ENCODE data around the gene DBF4B. TPM values are rescaled to one million over a fixed set of nuclear protein-coding genes. Genes with fewer than 3 reads are reported as not detected.

The DBF4B gene
- total and polyA plus RNA-seq, 4 donors = 0.44 to 4.5 (median 1.0) TPM

DNA sequence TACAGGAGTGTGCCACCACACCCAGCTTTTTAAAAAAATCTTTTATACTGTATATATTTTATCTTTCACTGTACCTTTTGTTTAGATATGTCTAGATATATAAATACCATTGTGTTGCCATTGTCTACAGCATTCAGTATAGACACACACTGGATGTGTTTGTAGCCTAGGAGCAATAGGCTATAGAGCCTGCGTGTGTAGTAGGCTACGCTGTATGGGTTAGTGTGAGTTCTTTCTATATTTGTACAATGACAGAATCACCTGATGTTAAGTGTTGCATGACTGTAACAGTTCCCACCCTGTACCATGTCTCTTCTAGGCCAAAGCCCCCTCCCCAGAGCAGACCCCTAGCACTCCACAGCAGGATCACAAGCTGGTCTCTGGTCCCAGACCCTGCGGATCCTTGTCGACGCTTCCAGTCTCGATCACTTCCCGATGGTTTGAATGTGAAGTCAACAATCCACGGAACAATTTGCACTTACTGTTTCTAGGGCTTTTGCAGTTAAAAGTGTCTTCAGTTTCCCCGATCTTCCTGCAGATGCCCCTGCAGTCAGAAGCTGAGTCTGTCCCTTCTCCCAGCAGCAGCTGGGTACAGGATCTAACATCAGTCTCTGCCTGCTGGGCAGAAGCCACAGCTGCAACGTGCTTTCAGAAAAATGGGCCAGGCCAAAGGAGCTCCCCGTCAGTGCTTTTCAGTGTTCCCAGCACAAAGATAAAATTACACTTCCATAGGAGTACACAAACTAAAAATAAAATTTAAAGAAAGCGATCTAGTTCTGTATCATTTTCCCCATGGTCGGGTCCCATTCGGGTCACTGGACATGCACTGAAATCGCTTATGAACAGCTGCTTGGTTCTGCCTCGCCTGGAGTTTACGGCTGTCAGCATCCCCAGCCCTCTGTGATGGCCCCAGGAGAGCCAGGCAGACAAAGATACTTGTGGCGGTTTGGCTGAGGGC is 85.7 kb downstream of the DBF4B start (continued):
- TF ChIP-seq RAD21 (IDR thresholded peaks at IDR 0.05) = no peak

DNA sequence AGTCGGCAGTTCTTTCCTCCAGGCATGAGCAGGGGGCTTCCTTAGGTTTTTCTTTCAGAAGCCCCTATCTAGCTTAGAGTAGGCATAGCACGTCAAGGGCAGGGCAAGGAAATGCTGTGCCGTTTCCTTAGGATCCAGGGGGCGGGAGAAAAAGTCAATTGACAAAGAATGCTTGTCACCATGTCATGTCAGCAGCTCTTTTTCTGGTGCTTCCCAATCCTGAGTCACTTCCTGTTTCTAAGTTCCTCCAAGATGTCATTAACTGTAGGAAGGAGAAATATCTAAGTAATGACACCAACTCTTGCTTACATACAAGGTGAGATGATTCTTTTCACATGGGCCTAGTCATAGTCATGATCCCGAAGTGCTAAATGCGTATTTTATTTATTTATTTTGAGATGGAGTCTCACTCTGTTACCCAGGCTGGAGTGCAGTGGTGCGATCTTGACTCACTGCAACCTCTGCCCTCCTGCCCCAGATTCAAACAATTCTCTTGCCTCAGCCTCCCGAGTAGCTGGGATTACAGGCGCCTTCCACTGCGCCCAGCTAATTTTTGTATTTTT is 86.5 kb downstream of the DBF4B start:
- H3K4me3 ChIP-seq (ENCODE audit: low read depth in 1 of 3, low read length in 3 of 3) = no peak overlapping the region
- no peak for TF ChIP-seq SP1 (IDR thresholded peaks at IDR 0.05)
- TF ChIP-seq FOXA1 (IDR thresholded peaks at IDR 0.05) = no peak
- TF ChIP-seq GABPA (IDR thresholded peaks at IDR 0.05 in 1 of 2, conservative IDR thresholded peaks at IDR 0.05 in 1 of 2) = peak; percentile 31 to 61
- no peak for TF ChIP-seq RXRA (IDR thresholded peaks at IDR 0.05)
- TF ChIP-seq, protein P1, sequence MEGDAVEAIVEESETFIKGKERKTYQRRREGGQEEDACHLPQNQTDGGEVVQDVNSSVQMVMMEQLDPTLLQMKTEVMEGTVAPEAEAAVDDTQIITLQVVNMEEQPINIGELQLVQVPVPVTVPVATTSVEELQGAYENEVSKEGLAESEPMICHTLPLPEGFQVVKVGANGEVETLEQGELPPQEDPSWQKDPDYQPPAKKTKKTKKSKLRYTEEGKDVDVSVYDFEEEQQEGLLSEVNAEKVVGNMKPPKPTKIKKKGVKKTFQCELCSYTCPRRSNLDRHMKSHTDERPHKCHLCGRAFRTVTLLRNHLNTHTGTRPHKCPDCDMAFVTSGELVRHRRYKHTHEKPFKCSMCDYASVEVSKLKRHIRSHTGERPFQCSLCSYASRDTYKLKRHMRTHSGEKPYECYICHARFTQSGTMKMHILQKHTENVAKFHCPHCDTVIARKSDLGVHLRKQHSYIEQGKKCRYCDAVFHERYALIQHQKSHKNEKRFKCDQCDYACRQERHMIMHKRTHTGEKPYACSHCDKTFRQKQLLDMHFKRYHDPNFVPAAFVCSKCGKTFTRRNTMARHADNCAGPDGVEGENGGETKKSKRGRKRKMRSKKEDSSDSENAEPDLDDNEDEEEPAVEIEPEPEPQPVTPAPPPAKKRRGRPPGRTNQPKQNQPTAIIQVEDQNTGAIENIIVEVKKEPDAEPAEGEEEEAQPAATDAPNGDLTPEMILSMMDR (IDR thresholded peaks at IDR 0.05; ENCODE audit: low read depth, low read length, missing input control) = no peak
- TF ChIP-seq JUND (IDR thresholded peaks at IDR 0.05) = no peak
- TF ChIP-seq, protein P2, sequence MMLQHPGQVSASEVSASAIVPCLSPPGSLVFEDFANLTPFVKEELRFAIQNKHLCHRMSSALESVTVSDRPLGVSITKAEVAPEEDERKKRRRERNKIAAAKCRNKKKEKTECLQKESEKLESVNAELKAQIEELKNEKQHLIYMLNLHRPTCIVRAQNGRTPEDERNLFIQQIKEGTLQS (IDR thresholded peaks at IDR 0.05) = no peak
- DNase-seq (ENCODE audit: low spot score) = no peak
- peaks cover 0 to 9% (median 0%) of the 10 kb centered on the region in 4 donors for H3K4me1 ChIP-seq (ENCODE audit: control insufficient read depth in 4 of 4, insufficient read depth in 4 of 4, low read length in 3 of 4)
- WGBS = 57% methylated on average over 10 of the region's 10 CpGs
- no peaks in the 10 kb centered on the region for H3K36me3 ChIP-seq (ENCODE audit: control insufficient read depth in 4 of 4, insufficient read depth in 3 of 4, low read depth in 1 of 4, low read length in 3 of 4)
- peak overlapping the region; percentile 47 to 53 for H3K27ac ChIP-seq (ENCODE audit: low read depth in 1 of 2, low read length in 2 of 2)
- no peak overlapping the region for H3K9ac ChIP-seq (ENCODE audit: low read depth in 1 of 2, low read length in 2 of 2)
- H3K9me3 ChIP-seq (ENCODE audit: control insufficient read depth in 4 of 4, low read length in 3 of 4) = no peaks in the 10 kb centered on the region
- H3K27me3 ChIP-seq (ENCODE audit: control insufficient read depth in 4 of 4, insufficient read depth in 4 of 4, low read length in 3 of 4) = no peaks in the 10 kb centered on the region

DNA sequence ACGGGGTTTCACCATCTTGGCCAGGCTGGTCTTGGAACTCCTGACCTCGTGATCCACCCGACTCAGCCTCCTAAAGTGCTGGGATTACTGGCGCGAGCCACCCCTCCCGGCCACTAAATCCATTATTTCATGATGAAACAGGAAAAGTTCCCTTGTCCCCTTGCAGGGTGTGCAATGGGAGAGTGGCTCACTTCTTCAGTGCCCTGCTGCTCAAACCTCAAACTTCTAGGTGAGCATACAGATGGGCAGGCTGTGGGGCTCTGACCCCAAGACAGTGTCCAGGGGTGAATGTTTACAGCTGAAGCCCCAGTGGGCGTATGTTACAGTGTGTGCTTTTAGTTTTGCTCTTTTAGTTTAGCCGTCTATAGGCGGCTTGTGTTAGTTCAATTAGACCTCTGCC is 87.0 kb downstream of the DBF4B start:
- DNase-seq (ENCODE audit: low spot score) = no peak
- H3K9ac ChIP-seq (ENCODE audit: low read depth in 1 of 2, low read length in 2 of 2) = no peak overlapping the region
- TF ChIP-seq FOXA2 (IDR thresholded peaks at IDR 0.05) (no peak), RAD21 (IDR thresholded peaks at IDR 0.05) (no peak), RXRA (IDR thresholded peaks at IDR 0.05) (no peak), JUND (IDR thresholded peaks at IDR 0.05) (no peak), HNF4A (conservative IDR thresholded peaks at IDR 0.05) (no peak), EGR1 (IDR thresholded peaks at IDR 0.05; ENCODE audit: low read depth in 2 of 2) (no peak), YY1 (IDR thresholded peaks at IDR 0.05) (no peak), GABPA (IDR thresholded peaks at IDR 0.05 in 1 of 2, conservative IDR thresholded peaks at IDR 0.05 in 1 of 2) (no peak), FOXA1 (IDR thresholded peaks at IDR 0.05) (no peak), TAF1 (conservative IDR thresholded peaks at IDR 0.05) (no peak), NR2F2 (IDR thresholded peaks at IDR 0.05) (no peak), SP1 (IDR thresholded peaks at IDR 0.05) (no peak)
- TF ChIP-seq, protein P3, sequence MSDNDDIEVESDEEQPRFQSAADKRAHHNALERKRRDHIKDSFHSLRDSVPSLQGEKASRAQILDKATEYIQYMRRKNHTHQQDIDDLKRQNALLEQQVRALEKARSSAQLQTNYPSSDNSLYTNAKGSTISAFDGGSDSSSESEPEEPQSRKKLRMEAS (IDR thresholded peaks at IDR 0.05) = no peak
- TF ChIP-seq, protein P4, sequence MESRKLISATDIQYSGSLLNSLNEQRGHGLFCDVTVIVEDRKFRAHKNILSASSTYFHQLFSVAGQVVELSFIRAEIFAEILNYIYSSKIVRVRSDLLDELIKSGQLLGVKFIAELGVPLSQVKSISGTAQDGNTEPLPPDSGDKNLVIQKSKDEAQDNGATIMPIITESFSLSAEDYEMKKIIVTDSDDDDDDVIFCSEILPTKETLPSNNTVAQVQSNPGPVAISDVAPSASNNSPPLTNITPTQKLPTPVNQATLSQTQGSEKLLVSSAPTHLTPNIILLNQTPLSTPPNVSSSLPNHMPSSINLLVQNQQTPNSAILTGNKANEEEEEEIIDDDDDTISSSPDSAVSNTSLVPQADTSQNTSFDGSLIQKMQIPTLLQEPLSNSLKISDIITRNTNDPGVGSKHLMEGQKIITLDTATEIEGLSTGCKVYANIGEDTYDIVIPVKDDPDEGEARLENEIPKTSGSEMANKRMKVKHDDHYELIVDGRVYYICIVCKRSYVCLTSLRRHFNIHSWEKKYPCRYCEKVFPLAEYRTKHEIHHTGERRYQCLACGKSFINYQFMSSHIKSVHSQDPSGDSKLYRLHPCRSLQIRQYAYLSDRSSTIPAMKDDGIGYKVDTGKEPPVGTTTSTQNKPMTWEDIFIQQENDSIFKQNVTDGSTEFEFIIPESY (IDR thresholded peaks at IDR 0.05) = no peak
- TF ChIP-seq, protein P5, sequence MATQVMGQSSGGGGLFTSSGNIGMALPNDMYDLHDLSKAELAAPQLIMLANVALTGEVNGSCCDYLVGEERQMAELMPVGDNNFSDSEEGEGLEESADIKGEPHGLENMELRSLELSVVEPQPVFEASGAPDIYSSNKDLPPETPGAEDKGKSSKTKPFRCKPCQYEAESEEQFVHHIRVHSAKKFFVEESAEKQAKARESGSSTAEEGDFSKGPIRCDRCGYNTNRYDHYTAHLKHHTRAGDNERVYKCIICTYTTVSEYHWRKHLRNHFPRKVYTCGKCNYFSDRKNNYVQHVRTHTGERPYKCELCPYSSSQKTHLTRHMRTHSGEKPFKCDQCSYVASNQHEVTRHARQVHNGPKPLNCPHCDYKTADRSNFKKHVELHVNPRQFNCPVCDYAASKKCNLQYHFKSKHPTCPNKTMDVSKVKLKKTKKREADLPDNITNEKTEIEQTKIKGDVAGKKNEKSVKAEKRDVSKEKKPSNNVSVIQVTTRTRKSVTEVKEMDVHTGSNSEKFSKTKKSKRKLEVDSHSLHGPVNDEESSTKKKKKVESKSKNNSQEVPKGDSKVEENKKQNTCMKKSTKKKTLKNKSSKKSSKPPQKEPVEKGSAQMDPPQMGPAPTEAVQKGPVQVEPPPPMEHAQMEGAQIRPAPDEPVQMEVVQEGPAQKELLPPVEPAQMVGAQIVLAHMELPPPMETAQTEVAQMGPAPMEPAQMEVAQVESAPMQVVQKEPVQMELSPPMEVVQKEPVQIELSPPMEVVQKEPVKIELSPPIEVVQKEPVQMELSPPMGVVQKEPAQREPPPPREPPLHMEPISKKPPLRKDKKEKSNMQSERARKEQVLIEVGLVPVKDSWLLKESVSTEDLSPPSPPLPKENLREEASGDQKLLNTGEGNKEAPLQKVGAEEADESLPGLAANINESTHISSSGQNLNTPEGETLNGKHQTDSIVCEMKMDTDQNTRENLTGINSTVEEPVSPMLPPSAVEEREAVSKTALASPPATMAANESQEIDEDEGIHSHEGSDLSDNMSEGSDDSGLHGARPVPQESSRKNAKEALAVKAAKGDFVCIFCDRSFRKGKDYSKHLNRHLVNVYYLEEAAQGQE (IDR thresholded peaks at IDR 0.05) = no peak
- TF ChIP-seq, protein P1 (IDR thresholded peaks at IDR 0.05; ENCODE audit: low read depth, low read length, missing input control) = no peak
- TF ChIP-seq, protein P2 (IDR thresholded peaks at IDR 0.05) = no peak

More for the DNA sequence above, 87.0 kb downstream of the DBF4B start:
- Histone ChIP-seq H3K9me3 (ENCODE audit: control insufficient read depth in 4 of 4, low read length in 3 of 4) (no peaks in the 10 kb centered on the region), H3K27ac (ENCODE audit: low read depth in 1 of 2, low read length in 2 of 2) (peak overlapping the region in 1 of 2 donors; percentile 52), H3K27me3 (ENCODE audit: control insufficient read depth in 4 of 4, insufficient read depth in 4 of 4, low read length in 3 of 4) (no peaks in the 10 kb centered on the region), H3K36me3 (ENCODE audit: control insufficient read depth in 4 of 4, insufficient read depth in 3 of 4, low read depth in 1 of 4, low read length in 3 of 4) (no peaks in the 10 kb centered on the region), H3K4me3 (ENCODE audit: low read depth in 1 of 3, low read length in 3 of 3) (no peak overlapping the region), H3K4me1 (ENCODE audit: control insufficient read depth in 4 of 4, insufficient read depth in 4 of 4, low read length in 3 of 4) (peaks cover 0 to 9% (median 0%) of the 10 kb centered on the region in 4 donors)
- WGBS = 86% methylated on average over 9 of the region's 9 CpGs

All from liver (tissue), 9 donors.